ENCODE measurements around the gene IARS2.
"Not testable (repeated sequence)": the region's sequence is repeated elsewhere in the genome, so short reads cannot be mapped to it uniquely, and the experiment has no call there.

The IARS2 gene

DNA sequence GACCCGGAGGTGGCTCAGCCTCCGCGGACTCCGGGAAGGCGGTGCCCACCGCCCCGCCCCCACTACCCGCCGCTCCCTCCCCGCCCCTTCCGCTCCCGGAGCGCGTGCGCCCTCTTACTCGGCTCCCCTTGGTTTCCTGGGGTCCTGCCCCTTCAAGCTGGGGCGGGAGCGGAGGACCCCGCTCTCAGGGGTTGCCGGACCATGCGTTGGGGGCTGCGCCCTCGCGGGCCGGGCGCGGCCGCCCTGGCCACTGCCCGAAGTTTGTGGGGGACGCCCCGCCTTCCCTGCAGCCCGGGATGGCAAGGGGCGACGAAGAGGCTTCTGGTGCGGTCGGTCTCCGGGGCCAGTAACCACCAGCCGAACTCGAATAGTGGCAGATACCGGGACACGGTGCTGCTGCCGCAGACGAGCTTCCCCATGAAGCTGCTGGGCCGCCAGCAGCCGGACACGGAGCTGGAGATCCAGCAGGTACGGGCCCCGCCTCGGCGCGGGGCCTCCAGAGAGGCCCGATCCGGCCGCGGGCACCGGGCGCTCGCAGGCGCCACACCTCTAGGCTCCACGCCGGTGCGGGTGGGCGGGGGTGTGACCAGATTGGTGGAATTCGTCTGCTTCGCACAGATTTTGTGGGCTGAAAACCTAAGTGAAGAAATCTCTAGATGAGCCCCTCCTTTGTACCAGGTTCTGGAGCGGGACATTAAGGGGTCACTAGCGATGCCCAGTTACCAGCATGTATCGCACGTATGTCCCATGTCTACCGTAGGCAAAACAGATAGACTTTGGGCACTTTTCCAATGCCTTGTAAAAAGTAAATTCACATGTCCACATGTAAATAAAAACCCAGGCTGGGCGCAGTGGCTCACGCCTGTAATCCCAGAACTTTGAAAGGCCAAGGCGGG lies at the start of gene IARS2:
Gene IARS2 (plus strand): TSS at position 117 of the 896 bp plus-strand sequence. CDS start 85 bp downstream, at position 202.
- peak; percentile 86 for DNase-seq (ENCODE audit: low spot score)

DNA sequence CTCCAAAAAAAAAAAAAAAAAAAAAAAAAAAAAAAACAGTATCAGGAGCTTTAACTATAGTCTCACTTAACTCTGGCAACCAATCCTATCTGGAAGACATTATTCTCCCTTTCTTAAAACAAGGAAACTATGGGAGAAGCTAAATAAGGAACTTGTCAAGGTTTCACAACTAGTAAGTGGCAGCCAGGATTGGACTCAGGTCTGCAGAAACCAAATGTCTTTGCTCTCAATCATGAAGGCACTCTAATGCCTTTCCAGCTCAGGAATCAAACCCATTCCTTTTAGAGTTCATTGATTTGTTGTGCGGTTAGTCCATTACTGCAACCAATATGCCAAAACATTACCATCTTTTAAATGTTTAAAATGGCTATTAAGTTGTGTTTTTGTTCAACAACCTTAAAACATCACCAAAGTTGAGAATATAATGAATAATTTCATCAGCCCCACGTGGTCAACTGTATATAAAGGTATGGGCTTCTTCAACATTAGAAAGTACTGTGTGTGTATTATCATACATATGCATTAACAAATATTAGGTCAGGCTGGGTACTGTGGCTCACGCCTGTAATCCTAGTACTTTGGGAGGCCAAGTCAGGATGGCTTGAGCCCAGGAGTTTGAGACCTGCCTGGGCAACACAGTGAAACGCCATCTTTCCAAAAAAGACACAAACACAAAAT lies 49.1 kb upstream of the IARS2 start:
- DNase-seq (ENCODE audit: low spot score), result no peak

DNA sequence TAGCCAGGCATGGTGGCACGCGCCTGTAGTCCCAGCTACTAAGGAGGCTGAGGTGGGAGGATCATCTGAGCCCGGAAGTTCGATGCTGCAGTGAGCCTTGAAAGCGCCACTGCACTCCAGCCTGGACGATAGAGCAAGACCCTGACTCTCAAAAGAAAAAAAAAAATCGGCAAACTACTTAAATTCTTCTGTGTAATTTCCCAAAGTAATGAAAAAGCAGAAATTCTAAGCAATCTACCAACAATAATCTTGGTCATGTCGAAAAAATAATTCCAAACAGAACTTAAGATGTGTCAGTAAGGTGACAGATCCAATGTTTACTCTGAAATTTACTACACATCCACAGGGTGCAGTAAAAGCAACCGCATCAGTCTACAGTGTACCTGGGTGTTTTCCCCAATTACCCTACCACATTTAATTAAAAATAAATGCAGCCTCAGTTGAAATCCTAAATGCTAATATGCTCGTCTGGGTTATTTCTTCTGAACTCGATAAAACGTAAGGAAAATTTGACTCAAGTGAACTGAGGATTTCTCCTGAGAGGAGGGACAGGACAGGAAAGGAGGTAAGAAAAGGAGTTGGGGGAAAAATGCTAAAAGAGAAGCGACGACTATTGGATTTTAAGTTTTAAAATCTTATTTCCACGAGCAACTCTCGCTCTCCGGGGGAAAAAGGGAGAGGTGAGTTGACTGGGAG lies 48.4 kb upstream of the IARS2 start:
- DNase-seq (ENCODE audit: low spot score), result no peak

DNA sequence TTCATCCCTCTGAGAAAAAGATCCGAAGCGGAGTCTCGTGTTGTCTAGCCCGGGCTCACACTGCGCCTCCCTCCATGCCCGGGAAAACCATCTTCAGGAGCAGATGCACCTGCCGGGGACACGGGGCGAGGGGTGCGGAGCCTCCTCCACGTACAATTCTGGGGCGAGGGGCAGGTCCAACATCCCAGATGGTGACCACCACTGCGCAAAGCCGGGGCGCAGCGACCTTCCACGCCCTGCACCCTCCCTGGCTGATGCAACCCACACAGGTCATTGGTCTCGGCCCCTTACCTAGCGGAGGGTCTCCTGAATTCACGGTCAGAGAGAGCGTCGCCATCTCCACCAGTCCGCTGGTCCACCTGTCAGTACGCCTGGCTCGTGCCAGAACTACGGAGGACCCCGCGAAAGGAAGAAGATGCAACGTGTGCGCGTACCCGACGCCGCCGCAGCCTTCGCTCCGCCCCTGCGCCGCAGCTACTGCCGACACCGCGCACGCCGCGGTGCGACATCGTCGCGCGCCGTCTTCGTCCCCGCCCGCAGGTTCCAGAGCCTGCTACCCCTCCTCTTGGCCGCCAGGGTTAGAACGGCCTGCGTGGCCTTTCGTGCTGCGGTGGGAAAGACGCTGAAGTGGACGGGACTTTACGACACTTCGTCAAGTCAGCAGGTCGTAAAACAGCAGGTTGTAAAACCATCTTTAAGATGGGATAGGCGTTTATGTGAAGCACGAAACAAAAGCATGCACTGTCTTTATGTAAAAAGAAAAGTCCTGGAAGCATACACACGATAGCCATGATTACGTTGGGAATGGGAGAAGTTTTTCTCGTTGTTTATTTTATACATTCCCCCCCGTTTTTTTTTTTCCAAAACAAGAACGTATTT lies 47.6 kb upstream of the IARS2 start, which contains the start of gene EPRS1:
Gene EPRS1 (minus strand): TSS at position 454 of the 879 bp plus-strand sequence. CDS start 117 bp downstream, at position 337.
- peak; percentile 98 for DNase-seq (ENCODE audit: low spot score)

DNA sequence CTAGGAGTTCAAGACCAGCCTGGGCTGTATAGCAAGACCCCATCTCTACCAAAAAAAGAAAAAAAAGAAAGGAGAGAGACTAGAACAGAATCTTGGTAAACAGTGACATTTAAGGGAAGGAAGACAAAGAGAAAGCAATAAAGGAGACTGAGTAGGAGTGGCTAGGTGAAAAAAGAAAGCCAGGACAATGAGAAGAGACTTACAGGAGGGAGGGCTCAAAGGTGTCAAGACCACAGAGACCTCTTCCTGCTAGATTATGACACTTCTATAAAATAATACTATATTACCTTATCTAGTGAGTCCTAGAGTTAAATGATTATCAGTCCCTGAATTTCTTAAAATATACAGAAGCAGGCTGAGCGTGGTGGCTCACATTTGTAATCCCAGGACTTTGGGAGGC lies 37.6 kb upstream of the IARS2 start:
- DNase-seq (ENCODE audit: low spot score), result no peak

DNA sequence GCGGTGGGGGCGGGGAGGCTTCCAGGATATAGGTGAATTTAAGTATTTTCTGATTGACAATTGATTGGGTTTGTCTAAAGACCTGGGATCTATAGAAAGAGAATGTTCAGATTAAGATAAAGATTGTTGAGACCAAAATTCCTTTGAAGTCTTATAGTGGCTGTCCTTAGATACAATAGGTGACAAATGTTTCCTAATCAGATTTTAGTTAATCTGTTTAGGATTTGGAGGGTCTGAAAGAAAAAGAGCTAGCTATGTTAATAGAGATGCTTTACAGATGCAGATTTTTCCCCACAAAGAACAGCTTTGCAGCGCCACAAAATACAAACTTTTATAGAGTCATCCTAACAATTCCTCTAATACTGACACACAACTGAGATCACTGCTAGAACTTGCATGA lies 33.1 kb upstream of the IARS2 start:
- no peak for DNase-seq (ENCODE audit: low spot score)

DNA sequence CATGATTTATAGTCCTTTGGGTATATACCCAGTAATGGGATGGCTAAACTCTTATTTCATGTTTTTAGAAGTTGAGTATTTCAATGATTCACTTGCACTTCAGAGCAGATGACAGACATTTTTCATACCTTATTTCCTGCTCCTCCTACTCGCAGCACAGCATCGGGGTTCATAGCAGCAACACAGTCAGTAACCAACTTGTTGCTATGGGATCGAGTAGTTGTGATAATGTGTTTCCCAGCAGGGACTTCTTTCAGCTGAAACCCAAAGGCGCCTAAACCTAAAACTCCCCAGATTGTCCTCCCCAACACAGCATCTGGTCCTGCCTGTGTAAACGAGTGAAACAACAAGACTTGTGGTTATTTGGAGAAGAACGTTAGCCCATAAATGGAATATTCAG lies 31.3 kb upstream of the IARS2 start:
- DNase-seq (ENCODE audit: low spot score), result no peak

DNA sequence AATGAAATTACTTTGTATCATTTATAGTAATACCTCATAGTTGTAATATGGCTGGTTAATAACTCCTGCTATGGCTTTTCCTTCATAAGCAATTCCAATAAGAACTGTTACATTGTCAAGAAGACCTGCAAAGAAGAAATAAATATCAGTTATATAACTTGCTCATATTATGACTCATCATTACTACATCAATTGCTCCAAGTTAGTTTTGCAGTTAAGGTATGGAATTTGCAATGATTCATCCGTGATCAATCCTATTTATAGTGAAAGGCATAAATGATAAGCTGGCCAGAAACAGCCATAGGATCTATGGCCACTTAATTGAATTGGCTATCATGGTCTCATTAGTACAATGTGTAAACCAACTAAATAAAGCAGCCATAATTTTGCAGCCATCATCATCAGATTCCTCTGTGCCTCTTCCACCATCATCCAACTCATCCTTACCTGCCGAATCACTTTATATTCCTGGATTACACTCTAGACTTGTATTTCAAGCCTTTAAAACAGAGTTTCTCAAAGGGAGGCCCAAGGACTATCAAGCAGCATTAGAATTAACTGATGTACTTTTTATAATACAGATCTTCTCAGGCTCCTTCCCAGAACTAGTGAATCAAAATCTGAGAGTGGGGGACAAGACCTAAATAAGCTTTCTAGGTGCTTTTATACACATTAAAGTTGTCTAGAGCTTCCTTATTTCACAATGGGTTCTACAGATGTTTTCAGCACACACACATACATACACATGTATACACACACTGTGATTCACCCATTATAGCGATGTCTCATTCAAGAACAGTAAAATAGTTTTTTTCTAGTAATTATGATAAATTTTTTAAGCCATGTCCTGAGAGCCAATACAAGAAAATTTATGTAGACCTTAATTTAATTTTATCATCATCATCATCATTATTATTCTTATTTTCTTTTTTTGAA lies 26.4 kb upstream of the IARS2 start:
- no peak for DNase-seq (ENCODE audit: low spot score)

DNA sequence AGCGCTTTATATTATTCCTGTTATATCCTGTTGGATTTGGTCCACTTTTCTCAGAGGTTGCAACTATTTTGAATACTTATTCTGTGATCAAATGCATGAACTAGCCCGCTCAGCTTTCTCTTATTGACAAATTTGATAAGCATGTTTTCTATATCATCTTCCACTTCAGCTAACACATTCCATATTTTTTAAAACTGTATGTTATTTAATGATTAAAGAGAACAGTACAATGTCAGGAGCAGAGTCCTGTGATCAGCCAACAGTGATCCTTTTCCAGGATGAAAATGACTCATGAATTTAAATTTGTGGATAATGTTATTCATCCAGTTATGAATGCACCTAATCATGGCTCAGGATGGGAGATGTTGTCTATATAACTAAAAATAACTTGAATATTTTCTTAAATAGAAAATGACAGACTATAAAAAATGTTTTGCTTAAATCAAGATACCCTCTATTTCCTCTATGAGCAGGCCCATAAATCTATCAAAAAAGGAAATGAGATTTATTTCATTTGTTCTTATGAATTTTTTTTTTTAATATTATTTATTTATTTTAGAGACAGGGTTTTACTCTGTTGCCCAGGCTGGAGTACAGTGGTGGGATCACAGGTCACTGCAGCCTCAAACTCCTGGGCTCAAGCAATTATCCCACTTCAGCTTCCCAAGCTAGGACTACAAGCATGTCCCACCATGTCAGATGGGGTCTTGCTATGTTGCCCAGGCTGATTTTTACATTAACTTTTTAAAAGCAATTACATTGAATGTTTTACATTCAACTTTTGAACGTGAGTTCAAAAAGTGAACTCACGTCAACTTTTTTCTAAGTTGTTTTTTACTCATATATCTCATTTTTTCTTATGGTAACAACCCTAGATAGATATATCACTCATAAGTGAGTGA lies 16.8 kb upstream of the IARS2 start:
- no peak for DNase-seq (ENCODE audit: low spot score)

DNA sequence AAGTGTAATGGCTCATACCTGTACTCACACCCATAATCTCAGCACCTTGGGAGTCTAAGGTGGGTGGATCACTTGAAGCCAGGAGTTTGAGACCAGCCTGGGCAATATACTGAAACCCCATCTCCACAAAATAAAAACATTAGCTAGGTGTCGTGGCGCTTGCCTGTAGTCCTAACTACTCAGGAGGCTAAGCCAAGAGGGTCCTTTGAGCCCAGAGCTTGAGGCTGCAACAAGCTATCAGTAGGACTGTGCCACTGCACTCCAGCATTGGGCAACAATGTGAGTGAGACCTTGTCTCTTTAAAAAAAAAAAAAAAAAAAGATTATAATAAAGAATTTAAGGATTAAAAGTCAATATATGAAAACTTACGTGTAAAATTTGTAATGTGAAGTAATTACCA lies 16.0 kb upstream of the IARS2 start:
- DNase-seq (ENCODE audit: low spot score), result no peak

DNA sequence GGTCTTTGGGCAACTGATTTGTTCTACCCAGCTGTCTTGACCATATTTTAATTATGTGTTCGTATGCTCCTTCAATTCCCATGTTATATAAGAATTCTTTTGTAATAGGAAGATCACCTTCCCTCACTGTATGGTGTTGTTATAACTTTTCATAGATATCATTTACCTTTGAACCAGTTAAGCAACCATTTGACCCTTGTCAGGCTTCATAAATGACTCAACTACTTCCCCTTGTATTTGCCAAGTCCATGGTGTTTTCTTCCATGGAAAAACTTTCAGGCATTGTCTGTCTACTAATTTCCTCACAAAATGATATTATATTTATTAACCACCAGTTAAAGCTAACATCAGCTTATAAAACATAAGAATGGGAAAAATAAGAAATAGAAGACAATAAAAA lies 9.5 kb upstream of the IARS2 start:
- DNase-seq (ENCODE audit: low spot score), result no peak

DNA sequence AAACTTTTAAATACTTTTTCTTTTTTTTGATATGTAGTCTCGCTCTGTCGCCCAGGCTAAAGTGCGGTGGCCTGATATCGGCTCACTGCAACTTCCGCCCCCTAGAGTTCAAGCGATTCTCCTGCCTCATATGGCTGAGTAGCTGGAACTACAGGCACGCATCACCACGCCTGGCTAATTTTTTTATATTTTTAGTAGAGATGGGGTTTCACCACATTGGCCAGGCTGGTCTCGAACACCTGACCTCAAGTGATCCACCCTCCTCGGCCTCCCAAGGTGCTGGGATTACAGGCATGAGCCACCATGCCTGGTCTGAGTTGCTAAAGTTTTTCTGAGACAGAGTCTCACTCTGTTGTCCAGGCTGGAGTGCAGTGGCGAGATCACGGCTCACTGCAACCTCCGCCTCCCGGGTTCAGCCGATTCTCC lies 7.7 kb upstream of the IARS2 start:
- not testable (repeated sequence) for DNase-seq (ENCODE audit: low spot score)

DNA sequence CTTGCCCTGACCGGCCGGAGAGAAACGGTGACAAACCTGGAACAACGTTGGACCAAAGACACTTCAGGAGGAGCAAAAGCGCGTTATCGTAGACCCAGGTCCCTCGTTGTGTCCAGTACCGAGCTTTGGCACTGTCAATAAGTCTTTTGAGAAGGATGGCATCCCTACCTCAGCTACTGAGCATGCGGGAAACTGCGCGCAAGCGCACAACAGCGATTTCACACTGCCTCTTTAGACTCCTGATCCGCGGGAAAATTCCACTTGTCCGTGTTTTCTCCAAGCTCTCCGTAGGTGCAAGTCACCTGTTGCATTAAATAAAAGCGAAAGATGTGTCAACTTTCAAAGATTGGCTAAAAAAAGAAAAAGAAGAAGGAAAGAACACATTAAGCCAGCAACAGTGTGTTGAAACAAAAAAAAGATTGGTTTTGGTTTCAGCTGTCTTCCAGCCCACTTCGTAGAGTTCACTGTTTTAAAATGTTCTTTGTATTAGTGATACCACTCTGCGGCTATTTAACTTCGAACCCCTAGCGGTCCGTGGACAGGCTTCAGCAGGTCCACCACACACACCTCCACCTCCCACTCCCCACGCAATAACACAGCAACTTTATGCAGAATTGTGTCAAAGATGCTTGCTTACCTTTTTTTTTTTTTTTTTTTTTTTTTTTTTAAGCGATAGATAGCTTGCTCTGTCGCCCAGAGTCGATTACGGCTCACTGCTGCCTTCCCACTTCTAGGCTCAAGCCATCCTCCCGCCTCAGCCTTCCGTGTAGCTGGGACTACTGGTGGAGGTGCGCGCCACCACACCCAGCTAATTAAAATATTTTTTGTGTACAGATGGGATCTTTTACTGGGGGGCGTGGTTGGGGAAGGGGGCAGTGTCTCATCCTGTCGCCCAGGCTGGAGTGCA lies 4.0 kb upstream of the IARS2 start, which contains the start of gene BPNT1:
Gene BPNT1 (minus strand): TSS at position 139 of the 907 bp plus-strand sequence. CDS start 9,942 bp downstream, outside the sequence.
- DNase-seq (ENCODE audit: low spot score), result peak; percentile 97

DNA sequence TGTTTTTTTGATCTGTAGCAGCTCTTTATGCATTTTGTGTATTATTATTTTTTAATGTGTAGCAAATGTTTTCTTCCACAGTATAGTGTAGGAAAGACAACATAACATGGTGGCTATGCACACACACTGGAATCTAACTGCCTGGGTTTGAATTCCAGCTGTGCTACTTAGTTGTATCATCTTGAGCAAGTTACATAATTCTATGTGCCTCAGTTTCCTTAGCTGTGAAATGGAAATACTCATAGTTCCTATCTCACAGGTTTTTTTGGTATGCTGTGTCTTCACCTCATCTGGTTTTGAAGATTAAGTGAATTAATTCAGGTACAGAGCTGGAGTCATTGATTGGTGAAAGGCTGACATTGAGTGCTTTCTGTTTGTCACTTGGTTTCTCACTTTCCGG lies 1.2 kb upstream of the IARS2 start:
- no peak for DNase-seq (ENCODE audit: low spot score)

DNA sequence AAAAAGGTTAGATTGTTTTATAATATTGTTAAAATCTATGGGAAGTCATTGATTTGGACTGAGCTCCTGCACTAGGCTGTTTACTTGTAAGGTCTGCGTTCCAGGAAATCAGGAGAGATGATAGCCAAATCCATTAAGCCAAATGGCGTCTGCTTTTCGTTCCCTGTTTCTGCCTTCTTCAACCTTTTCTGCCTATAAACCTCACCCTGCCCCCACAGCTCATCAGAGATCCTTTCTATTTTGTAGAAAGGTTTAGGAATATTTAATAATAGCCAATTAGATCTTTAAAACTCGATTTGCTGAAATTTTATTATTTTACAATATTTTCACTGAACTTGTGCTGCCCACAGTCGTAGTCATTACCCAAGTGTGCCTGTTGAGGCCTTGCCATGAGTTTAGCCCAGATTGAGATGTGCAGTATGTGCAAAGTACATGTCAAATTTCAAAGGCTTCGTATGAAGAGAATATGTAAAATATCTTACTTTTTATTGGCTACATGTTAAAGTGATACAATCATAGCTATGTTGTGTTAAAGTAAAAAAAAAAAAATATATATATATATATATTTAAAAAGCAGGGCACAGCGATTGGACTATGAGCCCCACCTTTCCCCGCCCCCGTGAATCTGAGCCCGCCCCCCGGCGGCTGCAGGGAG lies 444 bp upstream of the IARS2 start:
- DNase-seq (ENCODE audit: low spot score), result no peak

DNA sequence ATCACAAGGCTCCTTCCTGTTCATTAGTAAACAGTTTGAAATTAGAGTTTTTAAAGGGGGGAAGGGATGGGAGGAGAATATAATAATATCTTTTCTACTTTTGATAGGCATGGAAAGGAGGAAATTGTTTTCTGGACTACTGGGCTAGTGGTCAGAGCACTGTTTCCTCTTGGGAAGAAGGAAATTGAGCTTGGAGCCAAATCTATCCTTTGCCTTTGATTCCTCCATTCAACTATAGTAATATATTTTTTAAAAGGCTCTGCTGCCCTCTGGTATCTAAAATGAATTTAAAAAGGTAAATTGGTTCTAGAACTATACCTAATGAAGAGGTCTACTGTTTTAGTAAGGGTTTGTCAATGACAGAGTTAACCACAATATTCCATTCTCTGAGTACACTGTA lies 5.9 kb downstream of the IARS2 start:
- no peak for DNase-seq (ENCODE audit: low spot score)

DNA sequence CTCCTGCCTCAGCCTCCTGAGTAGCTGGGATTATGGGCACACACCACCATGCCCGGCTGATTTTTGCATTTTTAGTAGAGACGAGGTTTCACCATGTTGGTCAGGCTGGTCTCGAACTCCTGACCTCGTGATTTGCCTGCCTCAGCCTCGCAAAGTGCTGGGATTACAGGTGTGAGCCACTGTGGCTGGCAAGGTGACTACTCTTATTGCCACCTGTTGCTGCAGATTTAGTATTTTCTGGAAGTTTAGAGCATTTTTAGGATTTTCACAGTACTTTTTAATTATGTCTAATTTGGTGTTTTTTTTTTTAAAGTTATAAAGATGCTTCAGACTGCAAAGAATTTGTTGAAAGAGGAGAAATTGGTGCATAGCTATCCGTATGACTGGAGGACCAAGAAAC lies 16.5 kb downstream of the IARS2 start:
- not testable (repeated sequence) for DNase-seq (ENCODE audit: low spot score)

DNA sequence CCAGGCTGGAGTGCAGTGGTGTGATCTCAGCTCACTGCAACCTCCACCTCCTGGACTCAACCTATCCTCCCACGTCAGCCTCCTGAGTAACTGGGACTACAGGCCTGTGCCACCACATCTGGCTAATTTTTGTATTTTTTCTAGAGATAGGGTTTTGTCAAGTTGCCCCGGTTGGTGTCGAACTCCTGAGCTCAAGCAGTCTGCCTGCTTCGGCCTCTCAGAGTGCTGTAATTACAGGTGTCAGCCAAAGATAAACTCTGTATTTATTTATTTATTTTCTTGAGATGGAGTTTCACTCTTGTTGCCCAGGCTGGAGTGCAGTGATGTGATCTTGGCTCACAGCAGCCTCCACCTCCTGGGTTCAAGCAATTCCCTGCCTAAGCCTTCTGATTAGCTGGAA lies 18.7 kb downstream of the IARS2 start:
- DNase-seq (ENCODE audit: low spot score), result not testable (repeated sequence)
